OCI-LY3 (cell line): ENCODE measurements around the gene NEDD4L.

ENCODE experiments used
- H2AFZ ChIP-seq: fragments of 200-600, 300-600 bp; shearing (Covaris generic); 2 replicates; pipeline ENCODE4 v1.6.0; 2014; ENCODE audit warnings: antibody characterized with exemption, low read depth, low read length
- H3K27ac ChIP-seq: fragments of 200-600, 300-600 bp; sonication (generic); 2 replicates; pipeline ENCODE4 v1.5.1; 2014; ENCODE audit warnings: mild to moderate bottlenecking, low read length, moderate library complexity, mixed read lengths
- H3K27me3 ChIP-seq: fragments of 200-600, 300-600 bp; sonication (generic); 2 replicates; pipeline ENCODE4 v1.6.1; 2014; ENCODE audit warnings: low read depth, low read length, mixed read lengths
- H3K36me3 ChIP-seq: fragments of 200-600, 300-600 bp; sonication (generic); replicated peaks from 2 replicates; pipeline ENCODE3; 2014; ENCODE audit warnings: low read depth, low read length, mixed read lengths
- H3K4me1 ChIP-seq: fragments of 300-600, 200-600 bp; sonication (generic); 2 replicates; pipeline ENCODE4 v1.6.1; 2014; ENCODE audit warnings: low read length, mixed read lengths
- H3K4me2 ChIP-seq: fragments of 200-600, 300-600 bp; sonication (generic); 2 replicates; pipeline ENCODE4 v1.6.1; 2014; ENCODE audit warnings: low read length, mixed read lengths
- H3K4me3 ChIP-seq: fragments of 300-600, 200-600 bp; sonication (generic); 2 replicates; pipeline ENCODE4 v1.5.1; 2014; ENCODE audit warnings: antibody characterized with exemption, mild to moderate bottlenecking, low read length, moderate library complexity
- H3K79me2 ChIP-seq: fragments of 300-600, 200-600 bp; shearing (Covaris generic); 2 replicates; pipeline ENCODE4 v1.6.1; 2014; ENCODE audit warnings: mild to moderate bottlenecking, low read length, mixed read lengths
- H3K9ac ChIP-seq: fragments of 300-600, 200-600 bp; shearing (Covaris generic); 2 replicates; pipeline ENCODE4 v1.6.0; 2014; ENCODE audit warnings: mild to moderate bottlenecking, low read length, moderate library complexity
- H3K9me3 ChIP-seq: fragments of 200-600, 300-600 bp; shearing (Covaris generic); 2 replicates; pipeline ENCODE4 v1.6.1; 2014; ENCODE audit warnings: low read length, mixed read lengths; ENCODE audit not compliant: insufficient read depth
- H4K20me1 ChIP-seq: fragments of 200-600, 300-600 bp; sonication (generic); 2 replicates; pipeline ENCODE4 v1.6.1; 2016; ENCODE audit warnings: low read length, mixed read lengths; ENCODE audit not compliant: insufficient read depth
- CTCF ChIP-seq: fragments of 200-600, 300-600 bp; sonication (generic); IDR thresholded peaks from 2 replicates; pipeline ENCODE4 v1.5.1; 2014; ENCODE audit warnings: antibody characterized with exemption, low read length, low read depth
- EZH2phosphoT487 ChIP-seq: fragments of 200-600 bp; shearing (Covaris generic); IDR thresholded peaks from 2 replicates; pipeline ENCODE4 v1.6.1; 2018; ENCODE audit warnings: antibody characterized with exemption, mixed run types, low read depth

The NEDD4L gene

GRCh38 chr18:58106289-58107070 is 62.5 kb downstream of the NEDD4L start:
- TF ChIP-seq CTCF (no peak), EZH2phosphoT487 (no peak)
- no peak overlapping the region for H3K27ac ChIP-seq
- peaks cover 39% of the 10 kb centered on the region for H3K79me2 ChIP-seq
- no peaks in the 10 kb centered on the region for H3K36me3 ChIP-seq
- H3K4me3 ChIP-seq: no peak overlapping the region
- H2AFZ ChIP-seq: no peak overlapping the region
- H3K9ac ChIP-seq: no peak overlapping the region
- H4K20me1 ChIP-seq: peaks cover 26% of the 10 kb centered on the region
- H3K9me3 ChIP-seq: no peaks in the 10 kb centered on the region
- peaks cover 33% of the 10 kb centered on the region for H3K4me1 ChIP-seq
- H3K4me2 ChIP-seq: no peak overlapping the region
- no peaks in the 10 kb centered on the region for H3K27me3 ChIP-seq

- H3K4me3 ChIP-seq: no peak overlapping the region
- no peaks in the 10 kb centered on the region for H3K27me3 ChIP-seq
- TF ChIP-seq CTCF (no peak), EZH2phosphoT487 (no peak)
These were observed 65.2 kb downstream of the NEDD4L start for GRCh38 chr18:58109256-58109655.

GRCh38 chr18:58110398-58110797 is 66.4 kb downstream of the NEDD4L start:
- H3K79me2 ChIP-seq: peaks cover 43% of the 10 kb centered on the region
- no peak overlapping the region for H3K27ac ChIP-seq
- no peak overlapping the region for H3K4me3 ChIP-seq
- H3K27me3 ChIP-seq: no peaks in the 10 kb centered on the region
- H2AFZ ChIP-seq: no peak overlapping the region
- peaks cover 24% of the 10 kb centered on the region for H3K4me1 ChIP-seq
- no peaks in the 10 kb centered on the region for H3K36me3 ChIP-seq
- H3K9me3 ChIP-seq: no peaks in the 10 kb centered on the region
- no peak overlapping the region for H3K4me2 ChIP-seq
- H3K9ac ChIP-seq: no peak overlapping the region
- H4K20me1 ChIP-seq: peaks cover 8% of the 10 kb centered on the region; the same call in 1 of the 2 replicates
- TF ChIP-seq CTCF: no peak
- no peak for TF ChIP-seq EZH2phosphoT487

More at GRCh38 chr18:58109256-58109655, 65.2 kb downstream of the NEDD4L start:
- Histone ChIP-seq H4K20me1 (peaks cover 8% of the 10 kb centered on the region; the same call in 1 of the 2 replicates), H3K4me1 (peaks cover 24% of the 10 kb centered on the region), H3K79me2 (peaks cover 39% of the 10 kb centered on the region), H3K9me3 (no peaks in the 10 kb centered on the region), H2AFZ (no peak overlapping the region), H3K27ac (no peak overlapping the region), H3K9ac (no peak overlapping the region), H3K36me3 (no peaks in the 10 kb centered on the region), H3K4me2 (no peak overlapping the region)

GRCh38 chr18:58112174-58112573 is 68.1 kb downstream of the NEDD4L start:
- Histone ChIP-seq H3K4me3 (no peak overlapping the region), H3K79me2 (peaks cover 44% of the 10 kb centered on the region), H3K27me3 (no peaks in the 10 kb centered on the region), H3K4me2 (no peak overlapping the region), H4K20me1 (no peaks in the 10 kb centered on the region), H3K36me3 (no peaks in the 10 kb centered on the region), H3K4me1 (peaks cover 18% of the 10 kb centered on the region), H3K27ac (no peak overlapping the region), H2AFZ (no peak overlapping the region), H3K9ac (no peak overlapping the region), H3K9me3 (no peaks in the 10 kb centered on the region)
- TF ChIP-seq CTCF: no peak
- TF ChIP-seq EZH2phosphoT487: no peak
